Gastroesophageal sphincter (tissue), 3 donors: ENCODE data around the gene AK8.

Experiments
- CTCF ChIP-seq, 4 experiments: fragments of 200-600 bp in 2 of 4; fragments of 450-650 bp in 2 of 4; sonication (generic) in 1 of 4; IDR thresholded peaks; one replicate each; pipeline ENCODE4 v1.5.1; 2017 to 2019; ENCODE audit warnings: antibody characterized with exemption in 4 of 4, mild to moderate bottlenecking in 2 of 4, moderate library complexity in 2 of 4
- EP300 ChIP-seq: sonication (generic); formaldehyde crosslinking; IDR thresholded peaks from one replicate; pipeline ENCODE4 v1.6.1; 2017; ENCODE audit warnings: antibody characterized with exemption, mild to moderate bottlenecking
- POLR2A ChIP-seq, 2 donors: fragments of 450-650 bp; IDR thresholded peaks; one replicate each; pipeline ENCODE4 v1.6.1; 2017; ENCODE audit warnings: antibody characterized with exemption in 2 of 2, mild to moderate bottlenecking in 2 of 2, moderate library complexity in 1 of 2
- POLR2AphosphoS5 ChIP-seq: sonication (generic); formaldehyde crosslinking; IDR thresholded peaks from one replicate; pipeline ENCODE4 v1.6.1; 2017; ENCODE audit warnings: antibody characterized with exemption

DNA sequence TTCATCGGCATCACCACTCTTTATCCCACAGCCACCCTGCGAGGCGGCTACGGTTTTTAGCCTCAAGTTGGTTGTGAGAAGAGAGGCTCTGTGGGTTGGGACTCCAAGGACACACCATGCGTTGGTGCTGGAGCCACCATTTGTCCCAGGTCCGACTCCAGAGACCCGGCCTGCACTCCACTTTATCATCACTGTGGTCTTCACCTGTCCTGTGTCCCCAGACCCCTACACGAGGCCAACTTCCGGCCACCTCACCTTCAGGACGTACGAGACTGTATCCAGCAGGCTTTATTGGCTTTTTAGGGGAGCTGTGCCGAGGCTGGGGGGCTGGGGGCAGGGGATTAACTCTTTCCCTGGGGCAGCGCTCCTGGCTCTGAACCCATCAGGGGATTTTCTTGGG is 152.8 kb downstream of the AK8 start:
- TF ChIP-seq CTCF (IDR thresholded peaks at IDR 0.05) (no peak), POLR2A (IDR thresholded peaks at IDR 0.05) (no peak), POLR2AphosphoS5 (no peak), EP300 (no peak)
